Ishikawa (cell line): ENCODE measurements around the gene ZNF688.

ENCODE experiments used
- CEBPB ChIP-seq: IDR thresholded peaks from 2 replicates; pipeline ENCODE4 v1.6.1; 2012
- TAF1 ChIP-seq: IDR thresholded peaks from 2 replicates; pipeline ENCODE4 v1.6.1; 2012; ENCODE audit warnings: low read depth, mild to moderate bottlenecking

DNA sequence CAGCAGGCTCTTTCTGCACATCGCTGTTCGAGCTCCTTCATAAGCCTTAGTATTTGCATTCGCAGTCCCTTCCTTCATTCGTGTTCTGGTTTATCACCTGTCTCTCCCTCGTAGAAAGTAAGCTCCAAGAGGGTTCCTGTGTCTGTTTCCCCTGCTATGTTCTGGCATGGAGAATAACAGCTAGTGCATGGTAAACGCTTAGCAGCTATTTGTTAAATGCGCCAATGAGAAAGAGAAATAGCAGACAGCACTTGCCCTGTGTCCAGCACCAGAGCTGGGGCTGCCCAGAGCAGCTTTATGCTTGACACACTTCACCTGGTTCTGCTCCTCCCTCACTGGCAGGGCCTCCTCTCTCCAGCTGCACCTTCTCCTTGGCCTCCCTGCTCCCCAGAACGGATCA lies 5.5 kb downstream of the ZNF688 start:
- TF ChIP-seq CEBPB (no peak), TAF1 (no peak)
